Breast epithelium (tissue), 4 donors: Measurements from ENCODE around the gene TSKS. TPM values are rescaled to one million over a fixed set of nuclear protein-coding genes. Genes with fewer than 3 reads are reported as not detected.

Experiments used
- DNase-seq, 2 donors: peaks; one replicate each; pipeline ENCODE4 v3.0.0-alpha.2; 2019; ENCODE audit warnings: low spot score in 2 of 2
- H3K27ac ChIP-seq, 2 donors: fragments of 200-600 bp; sonication (generic) in 1 of 2; one replicate each; pipeline ENCODE4 v1.5.1; 2016 to 2019; ENCODE audit warnings: mild to moderate bottlenecking in 1 of 2
- H3K27me3 ChIP-seq, 2 donors: fragments of 200-600 bp; sonication (generic) in 1 of 2; one replicate each; pipeline versions ENCODE4 v1.5.1 to v1.6.0; 2017 to 2019; ENCODE audit warnings: control low read depth in 1 of 2, mild to moderate bottlenecking in 1 of 2
- H3K36me3 ChIP-seq: fragments of 200-600 bp; one replicate; pipeline ENCODE4 v1.5.1; 2019
- H3K4me1 ChIP-seq, 2 donors: fragments of 200-600 bp; sonication (generic); one replicate each; pipeline ENCODE4 v1.5.1; 2016 to 2019; ENCODE audit warnings: control low read depth in 1 of 2
- H3K4me3 ChIP-seq, 3 donors: fragments of 200-600 bp; sonication (generic); 1 replicate in 2 of 3; 2 replicates in 1 of 3; pipeline ENCODE4 v1.5.1; 2016 to 2019; ENCODE audit warnings: mild to moderate bottlenecking in 3 of 3, moderate library complexity in 2 of 3
- H3K9me3 ChIP-seq, 2 donors: fragments of 200-600 bp; sonication (generic) in 1 of 2; one replicate each; pipeline ENCODE4 v1.5.1; 2016 to 2019; ENCODE audit warnings: control low read depth in 1 of 2
- POLR2A ChIP-seq: fragments of 450-650 bp; IDR thresholded peaks from one replicate; pipeline ENCODE4 v1.6.1; 2016; ENCODE audit warnings: antibody characterized with exemption, mild to moderate bottlenecking, moderate library complexity
- POLR2AphosphoS5 ChIP-seq, 3 donors: sonication (generic); formaldehyde crosslinking; IDR thresholded peaks; one replicate each; pipeline ENCODE4 v1.6.1; 2017; ENCODE audit warnings: antibody characterized with exemption in 3 of 3
- intact Hi-C: fragments of 100-400 bp; cut with DNase I; formaldehyde crosslinking; loops from one replicate; pipeline ENCODE4 v1.15.1; 2023; ENCODE audit warnings: low total_unique reads
- total RNA-seq, 3 donors: library from RNA; depleted of rRNA; stranded (reverse); fragments of >200 nt; gene quantifications; one replicate each; pipeline ENCODE4 v1.1.0, GENCODE V29; 2016
- TF ChIP-seq, protein P1 (sequence below), 3 donors: fragments of 450-650 bp; IDR thresholded peaks; one replicate each; pipeline ENCODE4 v1.5.1; 2016 to 2017; ENCODE audit warnings: antibody characterized with exemption in 3 of 3, mild to moderate bottlenecking in 3 of 3, moderate library complexity in 3 of 3

The TSKS gene
- total RNA-seq, 3 donors from 2014 or later: 0.33 to 0.96 TPM; not detected in 1

DNA sequence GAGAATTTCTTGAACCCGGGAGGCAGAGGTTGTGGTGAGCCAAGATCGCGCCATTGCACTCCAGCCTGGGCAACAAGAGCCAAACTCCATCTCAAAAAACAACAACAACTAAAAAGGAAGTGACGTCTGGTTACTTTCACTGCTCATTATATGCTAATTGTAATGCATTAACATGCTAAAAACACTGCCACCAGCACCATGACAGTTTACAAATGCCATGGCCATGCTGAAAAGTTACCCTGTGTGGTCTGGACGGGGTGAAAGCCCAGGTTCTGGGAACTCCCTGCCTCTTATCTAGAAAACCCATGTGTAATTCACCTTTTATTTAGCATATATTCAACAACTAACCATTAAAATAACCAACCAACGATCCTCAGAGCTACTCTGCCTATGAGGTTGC lies 44.1 kb downstream of the TSKS start:
- no peaks in the 10 kb centered on the region for H3K4me1 ChIP-seq
- H3K27ac ChIP-seq: no peak overlapping the region
- intact Hi-C loops: no loop called here
- no peaks in the 10 kb centered on the region for H3K27me3 ChIP-seq
- no peak for DNase-seq
- no peaks in the 10 kb centered on the region for H3K36me3 ChIP-seq
- no peak overlapping the region for H3K4me3 ChIP-seq
- no peaks in the 10 kb centered on the region for H3K9me3 ChIP-seq
- TF ChIP-seq, protein P1, sequence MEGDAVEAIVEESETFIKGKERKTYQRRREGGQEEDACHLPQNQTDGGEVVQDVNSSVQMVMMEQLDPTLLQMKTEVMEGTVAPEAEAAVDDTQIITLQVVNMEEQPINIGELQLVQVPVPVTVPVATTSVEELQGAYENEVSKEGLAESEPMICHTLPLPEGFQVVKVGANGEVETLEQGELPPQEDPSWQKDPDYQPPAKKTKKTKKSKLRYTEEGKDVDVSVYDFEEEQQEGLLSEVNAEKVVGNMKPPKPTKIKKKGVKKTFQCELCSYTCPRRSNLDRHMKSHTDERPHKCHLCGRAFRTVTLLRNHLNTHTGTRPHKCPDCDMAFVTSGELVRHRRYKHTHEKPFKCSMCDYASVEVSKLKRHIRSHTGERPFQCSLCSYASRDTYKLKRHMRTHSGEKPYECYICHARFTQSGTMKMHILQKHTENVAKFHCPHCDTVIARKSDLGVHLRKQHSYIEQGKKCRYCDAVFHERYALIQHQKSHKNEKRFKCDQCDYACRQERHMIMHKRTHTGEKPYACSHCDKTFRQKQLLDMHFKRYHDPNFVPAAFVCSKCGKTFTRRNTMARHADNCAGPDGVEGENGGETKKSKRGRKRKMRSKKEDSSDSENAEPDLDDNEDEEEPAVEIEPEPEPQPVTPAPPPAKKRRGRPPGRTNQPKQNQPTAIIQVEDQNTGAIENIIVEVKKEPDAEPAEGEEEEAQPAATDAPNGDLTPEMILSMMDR (IDR thresholded peaks at IDR 0.05): no peak
- TF ChIP-seq POLR2A: no peak

DNA sequence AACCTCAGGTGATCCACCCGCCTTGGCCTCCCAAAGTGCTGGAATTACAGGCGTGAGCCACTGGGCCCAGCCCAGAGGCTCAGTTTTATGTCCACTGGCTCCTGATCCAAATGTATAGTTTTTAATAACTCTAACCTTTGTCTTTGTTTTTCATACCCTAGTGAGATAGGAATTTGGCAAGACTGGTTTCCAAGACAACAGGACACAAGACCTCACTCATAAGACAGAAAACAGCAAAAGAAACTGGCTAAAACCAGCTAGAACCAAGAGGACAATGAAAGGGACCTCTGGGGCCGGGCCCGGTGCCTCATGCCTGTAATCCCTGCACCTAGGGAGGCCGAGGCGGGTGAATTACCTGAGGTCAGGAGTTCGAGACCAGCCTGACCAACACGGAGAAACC lies 44.6 kb downstream of the TSKS start:
- intact Hi-C loops: no loop called here
- no peaks in the 10 kb centered on the region for H3K36me3 ChIP-seq
- H3K4me1 ChIP-seq: no peaks in the 10 kb centered on the region
- TF ChIP-seq, protein P1 (IDR thresholded peaks at IDR 0.05): no peak
- no peak for TF ChIP-seq POLR2AphosphoS5 (IDR thresholded peaks at IDR 0.05)
- TF ChIP-seq POLR2A: no peak
- H3K9me3 ChIP-seq: no peaks in the 10 kb centered on the region
- H3K27ac ChIP-seq: no peak overlapping the region
- no peak for DNase-seq
- peak overlapping the region in 1 of 3 donors; percentile 73 for H3K4me3 ChIP-seq
- no peaks in the 10 kb centered on the region for H3K27me3 ChIP-seq

DNA sequence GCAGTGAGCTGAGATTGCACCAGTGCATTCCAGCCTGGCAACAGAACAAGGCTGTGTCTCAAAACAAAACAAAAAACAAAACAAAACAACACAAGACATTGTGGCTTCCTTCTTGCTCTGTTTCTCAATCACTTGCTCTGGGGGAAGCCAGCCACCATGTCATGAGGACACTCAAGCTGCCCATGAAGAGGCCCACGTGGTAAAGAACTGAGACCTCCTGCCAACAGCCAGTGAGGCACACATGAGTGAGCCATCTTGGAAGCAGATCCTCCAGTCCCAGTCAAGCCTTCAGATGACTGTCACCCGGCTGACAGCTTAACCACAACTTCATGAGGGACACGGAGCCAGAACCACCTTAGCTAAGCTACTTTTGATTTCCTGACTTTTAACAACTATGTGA lies 47.0 kb downstream of the TSKS start:
- Histone ChIP-seq H3K36me3 (no peaks in the 10 kb centered on the region), H3K9me3 (no peaks in the 10 kb centered on the region), H3K27ac (no peak overlapping the region), H3K4me3 (no peak overlapping the region), H3K27me3 (no peaks in the 10 kb centered on the region), H3K4me1 (no peaks in the 10 kb centered on the region)
- no peak for DNase-seq
- TF ChIP-seq, protein P1 (IDR thresholded peaks at IDR 0.05): no peak
- no peak for TF ChIP-seq POLR2AphosphoS5 (IDR thresholded peaks at IDR 0.05)
- no peak for TF ChIP-seq POLR2A
- intact Hi-C loops: no loop called here

DNA sequence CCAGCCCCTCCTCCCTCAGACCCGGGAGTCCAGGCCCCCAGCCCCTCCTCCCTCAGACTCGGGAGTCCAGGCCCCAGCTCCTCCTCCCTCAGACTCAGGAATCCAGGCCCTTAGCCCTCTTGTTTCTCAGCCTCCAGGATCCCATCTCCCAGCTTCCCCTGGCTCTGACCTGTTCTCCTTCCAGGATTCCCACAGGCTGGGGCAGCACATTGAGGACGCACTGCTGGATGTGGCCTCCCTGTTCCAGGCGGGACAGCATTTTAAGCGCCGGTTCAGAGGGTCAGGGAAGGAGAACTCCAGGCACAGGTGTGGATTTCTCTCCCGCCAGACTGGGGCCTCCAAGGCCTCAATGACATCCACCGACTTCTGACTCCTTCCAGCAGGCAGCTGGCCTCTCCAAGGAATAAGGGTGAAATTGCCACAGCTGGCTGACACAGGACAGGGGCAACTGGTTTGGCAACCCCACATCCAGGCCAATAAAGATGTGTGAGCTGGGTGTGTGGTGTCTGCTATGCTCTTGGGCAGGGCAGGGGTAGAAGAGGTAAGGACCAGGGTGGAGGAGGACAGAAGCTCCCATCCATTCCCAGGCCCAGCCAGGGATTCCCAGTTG lies 49.8 kb downstream of the TSKS start:
- intact Hi-C loops: no loop called here
- no peak for DNase-seq
- Histone ChIP-seq H3K36me3 (no peaks in the 10 kb centered on the region), H3K27ac (no peak overlapping the region), H3K4me1 (no peaks in the 10 kb centered on the region), H3K27me3 (no peaks in the 10 kb centered on the region), H3K4me3 (no peak overlapping the region), H3K9me3 (no peaks in the 10 kb centered on the region)
- TF ChIP-seq POLR2A: no peak
- TF ChIP-seq, protein P1 (IDR thresholded peaks at IDR 0.05): no peak
- TF ChIP-seq POLR2AphosphoS5 (IDR thresholded peaks at IDR 0.05): no peak

DNA sequence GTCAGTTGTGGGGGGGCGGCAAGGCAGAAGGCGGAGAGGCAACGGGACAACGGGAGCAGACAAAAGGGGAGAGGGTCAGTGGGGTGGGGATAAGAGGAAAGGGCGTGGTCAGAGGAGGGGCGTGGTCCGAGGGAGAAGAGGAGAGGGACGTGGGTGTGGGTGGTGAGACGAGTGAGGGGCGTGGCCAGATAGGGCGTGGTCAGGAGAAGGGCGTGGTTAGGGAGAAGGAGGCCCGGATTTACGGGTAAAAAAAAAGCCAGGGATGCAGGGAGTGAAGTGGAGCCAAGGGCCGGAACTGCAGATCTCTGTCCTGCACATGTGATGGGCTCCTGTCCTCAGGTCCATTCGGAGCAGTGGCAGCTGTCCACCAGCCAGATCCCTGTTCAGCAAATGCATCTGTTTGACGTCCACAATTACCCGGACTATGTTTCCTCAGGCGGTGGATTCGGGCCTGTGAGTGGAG lies 50.7 kb downstream of the TSKS start:
- no peaks in the 10 kb centered on the region for H3K36me3 ChIP-seq
- H3K4me1 ChIP-seq: no peaks in the 10 kb centered on the region
- DNase-seq: peak in 1 of 2 donors; percentile 39
- H3K4me3 ChIP-seq: peak overlapping the region in 2 of 3 donors; percentile 23 to 49
- TF ChIP-seq POLR2AphosphoS5 (IDR thresholded peaks at IDR 0.05) (no peak), POLR2A (no peak)
- TF ChIP-seq, protein P1 (IDR thresholded peaks at IDR 0.05): no peak
- H3K27ac ChIP-seq: peak overlapping the region in 1 of 2 donors; percentile 38
- H3K9me3 ChIP-seq: no peaks in the 10 kb centered on the region
- intact Hi-C loops: no loop called here
- no peaks in the 10 kb centered on the region for H3K27me3 ChIP-seq
